ENCODE data around the gene GPR27.
A peak's percentile ranks its signal among the peaks of the same experiment; 100 is the strongest.

DNA sequence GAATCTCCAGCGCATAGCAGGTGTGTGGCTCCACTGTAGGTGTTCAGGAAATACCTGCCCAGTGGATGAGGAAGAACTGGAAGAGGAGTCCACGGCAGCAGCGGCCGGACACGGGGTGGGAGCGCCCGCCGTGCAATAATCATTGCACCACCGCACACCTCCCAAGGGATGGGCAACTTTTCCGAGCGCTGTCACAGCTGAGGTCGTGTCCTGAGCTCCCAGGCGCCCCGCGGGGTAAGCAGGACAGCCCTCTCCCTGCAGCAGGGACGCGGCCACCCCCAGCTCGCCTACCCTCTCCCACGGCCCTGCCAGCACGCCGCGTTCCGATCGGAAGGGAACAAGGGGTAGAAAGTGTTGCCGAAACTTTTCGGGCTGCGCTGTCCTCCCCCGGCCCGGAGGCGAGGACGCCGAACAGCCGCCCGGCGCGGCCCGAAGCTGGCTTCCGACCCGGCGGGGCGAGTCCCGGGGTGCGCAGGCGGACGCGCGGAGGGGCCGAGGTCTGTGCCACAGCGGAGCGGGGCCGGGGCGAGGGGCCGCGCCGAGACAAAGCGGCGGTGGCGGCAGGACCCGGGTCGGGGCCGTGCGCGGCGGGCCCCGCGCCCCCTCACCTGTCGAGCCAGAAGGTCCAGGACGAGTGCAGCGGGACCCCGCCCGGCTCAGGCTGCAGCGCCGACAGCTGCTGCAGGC, 28.9 kb upstream of the GPR27 start:
- TF ChIP-seq CTCF (IDR thresholded peaks at IDR 0.05) (no peak), POLR2A (IDR thresholded peaks at IDR 0.05) (peak; percentile 18), POLR2AphosphoS5 (IDR thresholded peaks at IDR 0.05) (peak; percentile 10)

Data from prostate gland (tissue), 2 donors.